ENCODE measurements around the gene MMP24. TPM values are rescaled to one million over a fixed set of nuclear protein-coding genes. Genes with fewer than 3 reads are reported as not detected.
A peak's percentile ranks its signal among the peaks of the same experiment; 100 is the strongest.

MMP24 gene
- total and polyA plus RNA-seq, 2 of the 13 experiments (the other 11 are each of a cell fraction or from before 2014, with no cell fraction given), result 0.29 to 0.35 TPM

DNA sequence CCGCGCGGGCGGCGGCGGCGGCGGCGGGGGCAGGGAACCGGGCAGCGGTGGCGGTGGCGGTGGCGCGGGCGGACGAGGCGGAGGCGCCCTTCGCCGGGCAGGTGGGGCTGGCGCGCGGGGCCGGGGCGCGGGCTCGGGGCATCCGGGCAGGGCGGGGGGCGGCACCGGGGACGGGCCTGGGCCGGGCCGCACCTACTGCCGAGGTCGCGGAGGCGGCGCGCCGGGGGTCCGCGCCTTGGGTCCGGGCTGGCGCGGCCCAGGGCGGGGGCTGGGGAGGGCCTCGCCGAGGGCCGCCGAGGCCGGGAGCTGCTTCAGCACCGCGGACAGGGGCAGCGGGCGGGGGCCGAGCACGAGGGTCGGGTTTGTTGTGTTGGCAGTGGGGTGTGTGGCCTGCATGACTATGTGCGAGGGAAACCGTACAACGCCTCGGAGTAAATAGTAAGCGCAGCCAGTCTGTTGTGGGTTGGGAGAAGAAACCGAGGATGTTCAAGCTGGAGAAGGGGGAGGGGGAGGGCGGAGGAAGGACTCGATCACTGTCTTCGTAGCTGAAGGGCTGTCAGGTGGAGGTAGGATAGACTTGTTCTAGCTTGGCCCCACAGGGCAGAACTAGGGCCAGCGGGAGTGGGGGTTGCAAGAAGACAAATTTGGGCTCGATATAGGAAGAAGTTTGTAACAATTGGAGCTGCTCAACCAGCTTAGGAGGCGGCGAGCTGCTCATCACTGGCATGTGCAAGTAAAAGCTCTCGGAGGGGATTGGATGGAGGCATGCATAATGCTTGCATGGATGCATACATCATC lies 593 bp downstream of the MMP24 start (continued):
- peak; percentile 66 for TF ChIP-seq MED1 (CRISPR knock-in tag; IDR thresholded peaks at IDR 0.05)
- TF ChIP-seq, protein P1, sequence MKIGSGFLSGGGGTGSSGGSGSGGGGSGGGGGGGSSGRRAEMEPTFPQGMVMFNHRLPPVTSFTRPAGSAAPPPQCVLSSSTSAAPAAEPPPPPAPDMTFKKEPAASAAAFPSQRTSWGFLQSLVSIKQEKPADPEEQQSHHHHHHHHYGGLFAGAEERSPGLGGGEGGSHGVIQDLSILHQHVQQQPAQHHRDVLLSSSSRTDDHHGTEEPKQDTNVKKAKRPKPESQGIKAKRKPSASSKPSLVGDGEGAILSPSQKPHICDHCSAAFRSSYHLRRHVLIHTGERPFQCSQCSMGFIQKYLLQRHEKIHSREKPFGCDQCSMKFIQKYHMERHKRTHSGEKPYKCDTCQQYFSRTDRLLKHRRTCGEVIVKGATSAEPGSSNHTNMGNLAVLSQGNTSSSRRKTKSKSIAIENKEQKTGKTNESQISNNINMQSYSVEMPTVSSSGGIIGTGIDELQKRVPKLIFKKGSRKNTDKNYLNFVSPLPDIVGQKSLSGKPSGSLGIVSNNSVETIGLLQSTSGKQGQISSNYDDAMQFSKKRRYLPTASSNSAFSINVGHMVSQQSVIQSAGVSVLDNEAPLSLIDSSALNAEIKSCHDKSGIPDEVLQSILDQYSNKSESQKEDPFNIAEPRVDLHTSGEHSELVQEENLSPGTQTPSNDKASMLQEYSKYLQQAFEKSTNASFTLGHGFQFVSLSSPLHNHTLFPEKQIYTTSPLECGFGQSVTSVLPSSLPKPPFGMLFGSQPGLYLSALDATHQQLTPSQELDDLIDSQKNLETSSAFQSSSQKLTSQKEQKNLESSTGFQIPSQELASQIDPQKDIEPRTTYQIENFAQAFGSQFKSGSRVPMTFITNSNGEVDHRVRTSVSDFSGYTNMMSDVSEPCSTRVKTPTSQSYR (CRISPR knock-in tag; IDR thresholded peaks at IDR 0.05; ENCODE audit: borderline replicate concordance), result peak; percentile 79; the same call in 1 of the 2 replicates
- TF ChIP-seq MAF1 (CRISPR knock-in tag; IDR thresholded peaks at IDR 0.05; ENCODE audit: borderline replicate concordance), result peak; percentile 96; the same call in 1 of the 2 replicates
- TF ChIP-seq POLR2G (IDR thresholded peaks at IDR 0.05; ENCODE audit: low read depth, low read length), result no peak
- peak; percentile 99; the same call in 1 of the 2 replicates for TF ChIP-seq ZNF790 (CRISPR knock-in tag; IDR thresholded peaks at IDR 0.05; ENCODE audit: borderline replicate concordance)
- TF ChIP-seq EP300 (IDR thresholded peaks at IDR 0.05; ENCODE audit: low read depth in 2 of 2, low read length in 2 of 2), result no peak
- no peak for TF ChIP-seq EP300 (CRISPR knock-in tag; IDR thresholded peaks at IDR 0.05; ENCODE audit: borderline replicate concordance)
- TF ChIP-seq THAP11 (CRISPR knock-in tag; IDR thresholded peaks at IDR 0.05), result peak; percentile 75
- TF ChIP-seq, protein P2, sequence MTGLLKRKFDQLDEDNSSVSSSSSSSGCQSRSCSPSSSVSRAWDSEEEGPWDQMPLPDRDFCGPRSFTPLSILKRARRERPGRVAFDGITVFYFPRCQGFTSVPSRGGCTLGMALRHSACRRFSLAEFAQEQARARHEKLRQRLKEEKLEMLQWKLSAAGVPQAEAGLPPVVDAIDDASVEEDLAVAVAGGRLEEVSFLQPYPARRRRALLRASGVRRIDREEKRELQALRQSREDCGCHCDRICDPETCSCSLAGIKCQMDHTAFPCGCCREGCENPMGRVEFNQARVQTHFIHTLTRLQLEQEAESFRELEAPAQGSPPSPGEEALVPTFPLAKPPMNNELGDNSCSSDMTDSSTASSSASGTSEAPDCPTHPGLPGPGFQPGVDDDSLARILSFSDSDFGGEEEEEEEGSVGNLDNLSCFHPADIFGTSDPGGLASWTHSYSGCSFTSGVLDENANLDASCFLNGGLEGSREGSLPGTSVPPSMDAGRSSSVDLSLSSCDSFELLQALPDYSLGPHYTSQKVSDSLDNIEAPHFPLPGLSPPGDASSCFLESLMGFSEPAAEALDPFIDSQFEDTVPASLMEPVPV (CRISPR knock-in tag; IDR thresholded peaks at IDR 0.05), result peak; percentile 84; the same call in 1 of the 2 replicates
- TF ChIP-seq, protein P3, sequence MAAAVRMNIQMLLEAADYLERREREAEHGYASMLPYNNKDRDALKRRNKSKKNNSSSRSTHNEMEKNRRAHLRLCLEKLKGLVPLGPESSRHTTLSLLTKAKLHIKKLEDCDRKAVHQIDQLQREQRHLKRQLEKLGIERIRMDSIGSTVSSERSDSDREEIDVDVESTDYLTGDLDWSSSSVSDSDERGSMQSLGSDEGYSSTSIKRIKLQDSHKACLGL (CRISPR knock-in tag; IDR thresholded peaks at IDR 0.05), result peak; percentile 99
- TF ChIP-seq STAT5B (CRISPR knock-in tag; IDR thresholded peaks at IDR 0.05), result peak; percentile 94
- TF ChIP-seq ZFP62 (CRISPR knock-in tag; IDR thresholded peaks at IDR 0.05), result no peak
- TF ChIP-seq ZNF33A (CRISPR knock-in tag; IDR thresholded peaks at IDR 0.05; ENCODE audit: borderline replicate concordance), result no peak
- peak; percentile 52 for TF ChIP-seq FOXA3 (CRISPR knock-in tag; IDR thresholded peaks at IDR 0.05)
- TF ChIP-seq ZNF746 (CRISPR knock-in tag; IDR thresholded peaks at IDR 0.05), result peak; percentile 26; the same call in 1 of the 2 replicates
- peak; percentile 56 for TF ChIP-seq RXRA (CRISPR knock-in tag; IDR thresholded peaks at IDR 0.05)
- no peak for TF ChIP-seq FOXK2 (IDR thresholded peaks at IDR 0.05)
- no peak for TF ChIP-seq CHD2 (IDR thresholded peaks at IDR 0.05; ENCODE audit: low read depth, low read length)
- no peak for TF ChIP-seq NR3C1 (CRISPR knock-in tag; IDR thresholded peaks at IDR 0.05)
- TF ChIP-seq, protein P4, sequence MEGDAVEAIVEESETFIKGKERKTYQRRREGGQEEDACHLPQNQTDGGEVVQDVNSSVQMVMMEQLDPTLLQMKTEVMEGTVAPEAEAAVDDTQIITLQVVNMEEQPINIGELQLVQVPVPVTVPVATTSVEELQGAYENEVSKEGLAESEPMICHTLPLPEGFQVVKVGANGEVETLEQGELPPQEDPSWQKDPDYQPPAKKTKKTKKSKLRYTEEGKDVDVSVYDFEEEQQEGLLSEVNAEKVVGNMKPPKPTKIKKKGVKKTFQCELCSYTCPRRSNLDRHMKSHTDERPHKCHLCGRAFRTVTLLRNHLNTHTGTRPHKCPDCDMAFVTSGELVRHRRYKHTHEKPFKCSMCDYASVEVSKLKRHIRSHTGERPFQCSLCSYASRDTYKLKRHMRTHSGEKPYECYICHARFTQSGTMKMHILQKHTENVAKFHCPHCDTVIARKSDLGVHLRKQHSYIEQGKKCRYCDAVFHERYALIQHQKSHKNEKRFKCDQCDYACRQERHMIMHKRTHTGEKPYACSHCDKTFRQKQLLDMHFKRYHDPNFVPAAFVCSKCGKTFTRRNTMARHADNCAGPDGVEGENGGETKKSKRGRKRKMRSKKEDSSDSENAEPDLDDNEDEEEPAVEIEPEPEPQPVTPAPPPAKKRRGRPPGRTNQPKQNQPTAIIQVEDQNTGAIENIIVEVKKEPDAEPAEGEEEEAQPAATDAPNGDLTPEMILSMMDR (CRISPR knock-in tag; IDR thresholded peaks at IDR 0.05), result no peak

Measured in HepG2 (cell line).